PC-9 (cell line): ENCODE data around the gene STRADA.

ENCODE experiments used
- EZH2 ChIP-seq: fragments of 200-600 bp; sonication (generic); IDR thresholded peaks from 2 replicates; pipeline ENCODE4 v1.8.0; 2017; ENCODE audit warnings: antibody characterized with exemption, low read depth
- TF ChIP-seq, protein P1 (sequence below): fragments of 200-600 bp; sonication (generic); conservative IDR thresholded peaks from 2 replicates; pipeline ENCODE4 v1.6.1; 2017; ENCODE audit warnings: mixed run types, antibody characterized with exemption, mild to moderate bottlenecking, moderate library complexity

DNA sequence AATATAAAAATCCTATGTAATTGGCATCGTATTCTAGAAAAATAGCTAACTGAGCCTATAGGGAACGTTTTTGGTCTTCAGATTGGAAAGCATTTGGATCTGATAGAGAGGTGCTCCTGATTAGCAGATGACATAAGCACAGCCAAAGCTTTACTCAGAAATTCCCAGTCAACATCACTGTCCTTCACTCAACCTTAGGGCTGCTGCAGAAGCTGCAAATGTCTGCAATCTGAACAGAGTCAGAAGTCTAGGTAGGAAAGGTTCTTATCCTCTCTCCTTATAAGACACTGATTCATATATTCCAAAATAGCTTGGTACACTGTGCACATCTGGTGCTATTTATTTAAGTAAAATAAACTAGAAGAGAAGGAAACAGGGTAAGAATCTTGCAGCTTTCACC, 19.2 kb downstream of the STRADA start:
- TF ChIP-seq, protein P1, sequence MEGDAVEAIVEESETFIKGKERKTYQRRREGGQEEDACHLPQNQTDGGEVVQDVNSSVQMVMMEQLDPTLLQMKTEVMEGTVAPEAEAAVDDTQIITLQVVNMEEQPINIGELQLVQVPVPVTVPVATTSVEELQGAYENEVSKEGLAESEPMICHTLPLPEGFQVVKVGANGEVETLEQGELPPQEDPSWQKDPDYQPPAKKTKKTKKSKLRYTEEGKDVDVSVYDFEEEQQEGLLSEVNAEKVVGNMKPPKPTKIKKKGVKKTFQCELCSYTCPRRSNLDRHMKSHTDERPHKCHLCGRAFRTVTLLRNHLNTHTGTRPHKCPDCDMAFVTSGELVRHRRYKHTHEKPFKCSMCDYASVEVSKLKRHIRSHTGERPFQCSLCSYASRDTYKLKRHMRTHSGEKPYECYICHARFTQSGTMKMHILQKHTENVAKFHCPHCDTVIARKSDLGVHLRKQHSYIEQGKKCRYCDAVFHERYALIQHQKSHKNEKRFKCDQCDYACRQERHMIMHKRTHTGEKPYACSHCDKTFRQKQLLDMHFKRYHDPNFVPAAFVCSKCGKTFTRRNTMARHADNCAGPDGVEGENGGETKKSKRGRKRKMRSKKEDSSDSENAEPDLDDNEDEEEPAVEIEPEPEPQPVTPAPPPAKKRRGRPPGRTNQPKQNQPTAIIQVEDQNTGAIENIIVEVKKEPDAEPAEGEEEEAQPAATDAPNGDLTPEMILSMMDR, result no peak
- TF ChIP-seq EZH2, result no peak
